Measurements from ENCODE around the gene SHLD3. TPM values are rescaled to one million over a fixed set of nuclear protein-coding genes. Genes with fewer than 3 reads are reported as not detected.

Gene SHLD3
- total RNA-seq, 1 experiment from 2014 or later: 4.5 TPM

- POLR2A ChIA-PET (ENCODE audit: low non-redundant PET): no interaction called here
- BruUV-seq (replicated peaks): no TSS peak
- Histone ChIP-seq H3K4me1 (ENCODE audit: insufficient read depth, low read length, poor library complexity, severe bottlenecking) (no peaks in the 10 kb centered on the region), H3K9me3 (ENCODE audit: low read depth, low read length, poor library complexity, severe bottlenecking) (no peaks in the 10 kb centered on the region), H3K4me3 (ENCODE audit: low read depth, low read length, poor library complexity, severe bottlenecking) (no peak overlapping the region), H3K27ac (ENCODE audit: low read depth, low read length, poor library complexity, severe bottlenecking) (no peak overlapping the region), H3K36me3 (ENCODE audit: insufficient read depth, low read length, poor library complexity, severe bottlenecking) (peaks cover 17% of the 10 kb centered on the region), H3K27me3 (replicated peaks; ENCODE audit: insufficient read depth, low read depth, low read length, poor library complexity) (no peaks in the 10 kb centered on the region)
- peak; percentile 13 for DNase-seq (ENCODE audit: low spot score)
- intact Hi-C loops (cut with micrococcal nuclease; ENCODE audit: unreplicated experiment): no loop called here
- CTCF ChIA-PET: interaction anchor here (0.6 kb wide), 1 partner anchor 30 kb away, joined by 5 read pairs; no protein-coding TSS in a partner anchor
- TF ChIP-seq EZH2 (IDR thresholded peaks at IDR 0.05; ENCODE audit: borderline replicate concordance, low read depth, low read length, poor library complexity, severe bottlenecking): no peak
- TF ChIP-seq CTCF (conservative IDR thresholded peaks at IDR 0.05; ENCODE audit: low read depth, low read length): peak; percentile 45
These were observed 39.1 kb downstream of the SHLD3 start for GRCh38 chr5:65663804-65664521.

GRCh38 chr5:65668696-65669095 lies 43.9 kb downstream of the SHLD3 start:
- peaks cover 24% of the 10 kb centered on the region for H3K36me3 ChIP-seq (ENCODE audit: insufficient read depth, low read length, poor library complexity, severe bottlenecking)
- ChIA-PET CTCF (no interaction called here), POLR2A (ENCODE audit: low non-redundant PET) (no interaction called here)
- TF ChIP-seq CTCF (conservative IDR thresholded peaks at IDR 0.05; ENCODE audit: low read depth, low read length): no peak
- no peak for TF ChIP-seq EZH2 (IDR thresholded peaks at IDR 0.05; ENCODE audit: borderline replicate concordance, low read depth, low read length, poor library complexity, severe bottlenecking)
- H3K4me3 ChIP-seq (ENCODE audit: low read depth, low read length, poor library complexity, severe bottlenecking): no peak overlapping the region
- no peaks in the 10 kb centered on the region for H3K4me1 ChIP-seq (ENCODE audit: insufficient read depth, low read length, poor library complexity, severe bottlenecking)
- no TSS peak for BruUV-seq (replicated peaks)
- no peak overlapping the region for H3K27ac ChIP-seq (ENCODE audit: low read depth, low read length, poor library complexity, severe bottlenecking)
- no peak for DNase-seq (ENCODE audit: low spot score)
- no peaks in the 10 kb centered on the region for H3K9me3 ChIP-seq (ENCODE audit: low read depth, low read length, poor library complexity, severe bottlenecking)
- intact Hi-C loops (cut with micrococcal nuclease; ENCODE audit: unreplicated experiment): no loop called here
- H3K27me3 ChIP-seq (replicated peaks; ENCODE audit: insufficient read depth, low read depth, low read length, poor library complexity): no peaks in the 10 kb centered on the region

- H3K9me3 ChIP-seq (ENCODE audit: low read depth, low read length, poor library complexity, severe bottlenecking): no peaks in the 10 kb centered on the region
- no peaks in the 10 kb centered on the region for H3K4me1 ChIP-seq (ENCODE audit: insufficient read depth, low read length, poor library complexity, severe bottlenecking)
- POLR2A ChIA-PET (ENCODE audit: low non-redundant PET): interaction anchor here (0.5 kb wide), 1 partner anchor 15 kb away, joined by 3 read pairs; no protein-coding TSS in a partner anchor
- H3K36me3 ChIP-seq (ENCODE audit: insufficient read depth, low read length, poor library complexity, severe bottlenecking): peaks cover 7% of the 10 kb centered on the region
- H3K4me3 ChIP-seq (ENCODE audit: low read depth, low read length, poor library complexity, severe bottlenecking): no peak overlapping the region
- H3K27ac ChIP-seq (ENCODE audit: low read depth, low read length, poor library complexity, severe bottlenecking): no peak overlapping the region
- BruUV-seq (replicated peaks): no TSS peak
- DNase-seq (ENCODE audit: low spot score): no peak
- CTCF ChIA-PET: no interaction called here
- TF ChIP-seq CTCF (conservative IDR thresholded peaks at IDR 0.05; ENCODE audit: low read depth, low read length) (no peak), EZH2 (IDR thresholded peaks at IDR 0.05; ENCODE audit: borderline replicate concordance, low read depth, low read length, poor library complexity, severe bottlenecking) (no peak)
- intact Hi-C loops (cut with micrococcal nuclease; ENCODE audit: unreplicated experiment): no loop called here
- no peaks in the 10 kb centered on the region for H3K27me3 ChIP-seq (replicated peaks; ENCODE audit: insufficient read depth, low read depth, low read length, poor library complexity)
These were observed 48.0 kb downstream of the SHLD3 start for GRCh38 chr5:65672796-65673195.
